Right renal cortex interstitium (tissue), 3 donors: ENCODE measurements around the gene LATS2. TPM values are rescaled to one million over a fixed set of nuclear protein-coding genes. Genes with fewer than 3 reads are reported as not detected.

ENCODE experiments used
- DNase-seq, 3 donors: peaks; one replicate each; pipeline ENCODE4 v3.0.0-alpha.2; 2013; ENCODE audit warnings: low read depth in 3 of 3, low spot score in 2 of 3
- polyA plus RNA-seq, 3 donors: library from polyadenylated mRNA; unstranded; fragments of 120-200 nt; gene quantifications; one replicate each; pipeline ENCODE4 v1.2.1, GENCODE V29; 2013; ENCODE audit not compliant: insufficient read length in 3 of 3

LATS2 gene
- polyA plus RNA-seq, 3 donors: 23.4 to 25.7 (median 24.5) TPM

DNA sequence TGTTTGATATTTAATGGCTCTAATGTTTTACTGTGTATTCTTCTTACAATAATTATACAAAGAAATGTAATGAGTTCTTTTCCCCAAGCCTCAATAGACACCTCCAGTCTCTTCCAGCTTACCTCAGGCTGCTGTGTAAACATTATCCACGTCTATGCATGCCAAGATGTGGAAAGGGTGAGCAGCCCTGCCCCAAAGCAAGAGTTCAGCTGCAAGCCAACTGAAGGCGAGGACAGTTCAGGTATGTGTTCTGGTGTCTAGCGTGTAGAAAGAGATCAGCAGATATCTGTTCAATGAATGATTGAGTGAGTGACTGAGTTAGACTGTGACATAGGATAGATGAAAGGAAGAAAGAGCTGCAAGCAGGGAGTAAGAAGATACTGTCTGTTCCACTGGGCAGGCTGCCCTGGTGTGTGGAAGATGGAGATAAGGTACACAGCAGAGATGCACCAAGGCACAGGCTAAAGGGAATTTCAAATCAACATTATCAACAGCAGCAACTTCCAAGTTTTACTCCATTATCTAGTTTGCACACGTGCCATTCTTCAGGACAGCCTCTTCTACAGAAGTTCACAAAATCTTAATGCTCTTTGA, 66.0 kb downstream of the LATS2 start:
- DNase-seq: no peak

DNA sequence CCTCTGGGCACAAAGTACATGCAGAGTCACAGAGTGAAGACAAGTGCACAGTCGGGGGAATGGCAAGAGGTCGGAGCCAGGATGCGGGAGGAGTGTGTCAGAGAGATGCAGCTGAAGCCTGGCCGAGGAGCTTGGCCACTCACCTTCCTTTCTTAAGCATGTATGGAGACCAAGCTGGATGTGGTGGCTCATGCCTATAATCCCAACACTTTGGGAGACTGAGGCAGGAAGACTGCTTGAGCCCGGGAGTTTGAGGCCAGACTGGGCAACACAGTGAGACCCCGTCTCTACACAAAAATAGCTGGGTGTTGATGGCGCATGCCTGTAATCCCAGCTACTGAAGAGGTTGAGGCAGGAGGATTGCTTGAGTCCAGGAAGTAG, 67.0 kb downstream of the LATS2 start:
- no peak for DNase-seq

DNA sequence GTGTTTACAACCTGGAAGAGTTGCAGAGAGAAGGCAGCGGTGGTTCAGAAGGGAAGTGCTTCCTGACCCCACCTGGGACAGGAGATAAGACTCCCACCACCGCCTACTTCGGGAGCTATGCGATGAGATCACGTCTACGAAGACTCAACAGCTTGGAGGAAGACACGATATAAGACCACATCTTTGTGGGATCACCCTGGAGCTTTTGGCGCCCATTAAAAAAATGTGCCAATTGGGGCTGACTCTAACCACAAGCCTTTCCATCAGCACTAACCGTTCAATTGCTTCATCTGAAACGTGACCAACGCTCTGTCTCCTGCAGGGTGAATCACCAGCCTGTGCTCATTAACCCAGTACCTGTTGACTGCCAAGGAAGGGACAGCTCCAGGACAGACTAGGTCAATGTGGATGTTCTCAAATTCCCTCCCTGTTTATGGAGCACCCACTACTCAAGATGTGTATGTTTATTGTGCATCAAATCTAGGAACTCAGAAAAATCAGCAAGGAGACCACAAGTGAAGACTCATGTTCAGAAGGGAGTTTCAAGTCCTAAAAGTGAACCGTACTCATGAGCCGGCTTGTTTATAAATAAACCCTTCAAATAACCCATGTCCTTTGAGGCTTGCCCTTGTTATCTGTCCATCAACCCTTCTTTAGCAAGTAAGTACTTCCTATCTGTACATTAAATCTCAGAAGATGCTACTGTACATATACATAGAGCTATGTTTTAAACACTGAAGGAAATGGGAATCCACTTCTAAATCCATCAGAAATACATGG, 67.5 kb downstream of the LATS2 start:
- DNase-seq: no peak

DNA sequence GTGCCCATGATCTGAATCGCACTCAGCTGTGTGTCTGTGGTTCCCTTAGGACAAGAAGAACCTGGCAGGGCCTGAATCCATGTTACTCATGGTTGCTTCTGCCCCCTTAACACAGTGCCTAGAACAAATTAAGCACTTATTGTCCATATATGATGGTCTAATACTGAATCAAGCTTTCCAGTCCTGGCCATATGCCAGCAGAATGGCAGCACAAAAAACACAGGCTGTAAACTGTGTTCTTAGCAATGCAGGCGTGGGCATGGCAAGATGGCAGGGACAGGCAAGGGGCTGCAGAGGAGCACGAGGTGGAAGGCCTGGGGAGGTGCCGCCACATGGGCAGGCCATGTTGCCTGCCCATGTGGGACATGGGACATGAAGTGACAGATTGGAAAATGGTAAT, 68.2 kb downstream of the LATS2 start:
- no peak for DNase-seq

DNA sequence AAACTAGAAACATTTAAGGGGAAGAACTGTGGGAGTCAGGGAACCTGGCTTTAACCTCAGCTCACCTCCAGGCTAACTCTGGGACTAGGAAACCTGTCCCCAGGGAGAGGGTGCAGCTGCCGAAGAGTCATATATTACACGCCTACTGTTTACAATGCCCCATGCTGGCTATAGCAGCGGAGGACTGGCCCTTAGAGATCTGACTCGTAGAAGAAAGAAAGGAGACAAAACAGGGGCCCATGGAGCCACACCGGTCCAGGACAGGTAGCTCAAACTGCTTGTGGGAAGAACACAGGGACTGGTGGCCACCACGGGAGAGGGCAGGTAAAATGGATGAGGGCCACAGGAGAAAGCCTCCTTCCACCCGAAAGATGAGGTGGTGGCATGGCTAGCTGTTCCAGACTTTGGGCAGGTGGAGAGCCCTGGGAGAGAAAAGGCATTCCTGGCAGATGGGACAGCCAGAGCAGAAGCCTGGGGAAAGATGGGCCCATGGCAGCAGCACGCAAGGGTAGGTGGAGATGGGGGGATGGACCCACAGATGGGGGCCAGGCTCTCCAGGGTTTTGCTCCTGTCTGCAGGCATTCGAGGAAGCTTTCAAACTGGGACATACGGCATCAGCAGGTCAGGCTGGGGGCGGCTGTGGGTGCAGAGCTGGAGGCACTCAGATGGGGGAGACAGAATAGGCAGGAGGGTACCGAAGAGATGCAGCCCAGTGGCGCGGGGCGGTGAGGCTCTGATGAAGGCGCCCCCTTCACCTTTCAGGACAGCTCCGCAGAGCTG, 69.5 kb downstream of the LATS2 start:
- DNase-seq: no peak

DNA sequence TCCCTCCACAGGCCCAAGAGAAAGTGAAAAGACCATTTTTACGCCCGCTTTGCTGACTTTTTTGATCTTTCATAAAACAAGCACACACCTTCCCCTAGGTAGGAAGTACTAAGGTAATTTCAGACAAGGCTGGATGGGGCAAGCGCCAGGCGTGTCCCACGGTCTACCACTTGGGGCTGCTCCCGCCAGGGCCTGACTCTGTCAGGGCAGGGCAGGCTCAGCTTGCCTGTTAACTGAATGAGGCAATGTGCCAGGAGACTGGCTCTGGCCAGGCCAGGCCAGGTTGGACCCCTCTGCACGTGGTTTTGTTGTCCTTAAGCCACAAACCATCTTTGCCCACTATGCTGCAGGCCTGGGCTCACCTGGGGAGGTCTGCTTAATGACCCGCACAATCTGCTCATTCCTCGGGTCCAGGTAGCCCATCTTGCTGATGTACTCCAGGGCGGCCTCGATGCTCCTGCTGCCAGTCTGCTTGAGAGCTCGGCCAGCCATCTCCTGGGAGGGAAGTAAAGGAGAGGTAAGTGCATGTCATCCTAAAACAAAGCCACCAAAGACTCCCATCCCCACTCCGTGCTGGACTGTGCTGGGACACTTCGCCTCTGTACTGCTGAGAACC, 70.4 kb downstream of the LATS2 start:
- no peak for DNase-seq

DNA sequence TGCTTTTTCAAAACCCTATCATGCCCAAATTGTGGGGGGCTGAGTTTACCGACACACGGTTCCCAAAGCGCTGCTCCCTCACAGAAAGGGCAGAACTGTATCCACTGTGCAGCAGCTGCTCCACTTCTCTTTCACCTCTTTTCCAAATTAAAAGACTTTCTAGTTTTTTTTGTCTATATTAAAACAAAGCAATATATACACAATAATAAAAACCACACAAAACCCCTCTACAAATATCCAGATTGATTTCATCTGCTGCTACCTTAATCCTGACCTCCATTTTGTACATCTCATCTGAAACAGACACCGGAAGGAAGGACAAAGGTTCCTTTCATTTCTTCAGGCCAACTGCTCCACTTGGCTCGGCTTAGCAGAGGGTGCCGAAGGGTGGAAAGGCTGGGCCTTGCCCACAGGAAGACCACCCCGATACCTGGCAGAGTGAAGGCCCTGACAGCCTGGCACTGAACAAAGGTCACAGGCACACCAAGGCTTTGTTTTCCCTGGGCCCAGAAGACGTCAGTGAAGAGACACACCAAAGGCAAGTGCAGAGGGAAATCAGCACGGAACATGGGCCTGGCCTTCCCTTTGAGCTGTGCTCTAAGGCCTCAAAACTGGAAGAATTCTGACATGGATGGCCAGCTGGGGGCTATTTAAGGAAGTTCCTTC, 71.6 kb downstream of the LATS2 start:
- DNase-seq: no peak

DNA sequence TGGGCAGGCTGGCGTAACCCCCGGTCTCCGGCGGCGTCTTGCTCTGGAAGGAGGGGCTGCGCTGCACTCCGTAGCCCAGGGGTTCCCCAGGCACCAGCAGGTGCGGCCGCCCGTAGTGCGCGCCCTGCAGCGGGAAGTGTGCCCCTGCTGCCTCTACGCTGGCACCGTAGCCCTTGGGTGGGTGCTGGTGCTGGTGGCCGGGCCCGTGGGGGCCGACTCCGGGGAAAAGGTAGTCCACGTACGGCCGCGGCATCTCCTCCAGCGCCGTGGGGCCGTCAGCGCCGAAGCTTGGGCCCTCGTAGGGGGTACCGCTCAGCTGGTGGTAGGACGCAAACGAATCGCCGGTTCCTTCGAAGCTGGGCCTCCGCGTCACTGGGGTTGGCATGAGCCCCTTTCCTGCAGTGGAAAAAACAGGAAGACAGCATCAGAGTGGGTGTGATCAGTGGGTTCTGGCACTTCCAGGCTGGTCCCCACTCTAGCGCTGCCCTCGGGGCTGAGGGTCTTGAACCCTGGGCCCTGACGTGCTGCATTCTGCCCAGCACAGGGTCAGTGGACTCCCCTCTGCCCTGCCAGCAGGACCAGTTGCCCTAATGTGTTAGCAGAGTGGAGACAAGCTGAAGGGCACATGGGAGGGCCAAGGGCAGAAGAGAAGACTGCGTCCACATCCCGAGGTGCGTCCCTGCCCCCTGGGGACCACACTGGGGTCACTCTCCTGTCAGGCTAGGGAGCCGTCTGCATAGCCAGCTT, 72.3 kb downstream of the LATS2 start:
- DNase-seq: no peak

DNA sequence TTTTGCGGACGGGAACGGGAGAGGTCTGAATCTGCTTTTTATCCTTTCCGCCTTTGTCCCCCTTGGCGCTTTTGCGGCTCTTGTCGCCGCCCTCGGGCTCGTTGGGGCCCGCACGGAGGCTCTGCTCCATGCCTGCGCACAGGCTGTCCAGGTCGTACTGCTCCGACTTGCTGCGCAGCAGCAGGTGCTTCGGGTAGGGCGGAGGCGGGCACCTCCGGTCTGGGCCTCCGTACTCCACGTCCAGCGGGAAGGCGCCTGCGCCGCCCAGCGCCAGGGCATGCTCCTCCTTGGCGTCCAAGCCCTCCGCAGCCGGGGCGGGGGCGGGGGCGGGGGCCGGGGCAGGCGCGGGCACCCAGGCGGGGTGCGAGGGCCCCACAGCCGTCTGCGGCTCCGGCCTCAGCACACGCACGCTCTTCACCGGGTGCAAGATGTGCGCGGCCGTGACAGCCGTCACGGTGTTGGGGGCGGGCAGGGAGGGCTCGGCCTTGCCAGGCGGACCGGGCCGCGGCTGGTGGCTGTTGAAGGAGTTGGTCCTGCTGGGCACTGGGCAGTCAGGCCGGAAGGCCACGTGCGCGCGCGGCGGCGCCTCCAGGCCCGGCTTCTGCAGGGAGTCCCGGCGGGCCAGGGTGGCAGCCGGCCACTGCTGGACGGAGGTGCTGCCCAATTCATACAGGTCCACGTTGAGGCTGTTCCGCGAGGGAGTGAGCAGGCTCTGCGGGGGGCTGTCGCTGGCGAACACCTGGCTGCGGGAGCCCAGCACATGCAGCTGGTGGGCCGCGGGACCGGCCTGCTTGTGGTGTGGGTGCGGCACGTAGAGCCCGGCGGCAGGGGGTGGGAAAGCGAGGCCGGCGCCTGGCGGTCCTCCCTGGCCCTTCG, 73.1 kb downstream of the LATS2 start:
- DNase-seq: no peak

DNA sequence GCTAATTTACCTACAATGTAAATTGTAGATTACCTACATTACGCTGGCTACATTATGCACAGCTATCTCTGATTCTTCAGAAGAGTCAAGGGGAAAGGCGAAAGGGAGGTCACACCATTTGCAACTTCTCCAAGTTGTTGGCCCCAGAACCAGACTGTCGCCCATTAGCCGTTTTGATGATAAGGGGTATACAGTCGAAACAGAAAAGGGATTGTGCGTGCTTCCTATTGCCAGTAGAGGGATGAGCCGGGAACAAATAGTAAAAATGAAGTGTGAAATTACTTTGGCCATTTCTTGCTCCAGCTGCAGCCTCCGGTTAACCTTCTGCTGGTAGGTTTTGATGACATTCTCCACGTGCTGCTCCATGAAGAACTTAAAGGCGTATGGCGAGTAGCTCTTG, 73.8 kb downstream of the LATS2 start:
- DNase-seq: no peak

DNA sequence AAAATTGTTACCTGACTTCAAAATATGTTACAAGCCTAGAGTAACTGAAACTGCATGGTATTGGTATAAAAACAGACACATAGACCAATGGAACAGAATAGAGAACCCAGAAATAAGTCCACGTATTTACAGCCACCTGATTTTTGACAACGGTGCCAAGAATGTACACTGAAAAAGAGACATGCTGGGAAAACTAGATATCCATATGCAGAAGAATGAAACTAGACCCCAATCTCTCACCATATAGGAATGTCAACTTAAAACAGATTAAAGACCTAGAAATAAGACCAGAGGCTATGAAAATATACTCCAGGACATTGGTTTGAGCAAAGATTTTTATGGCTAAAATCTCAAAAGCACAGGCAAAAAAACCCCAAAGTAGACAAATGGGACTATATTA, 76.5 kb downstream of the LATS2 start:
- DNase-seq: no peak

DNA sequence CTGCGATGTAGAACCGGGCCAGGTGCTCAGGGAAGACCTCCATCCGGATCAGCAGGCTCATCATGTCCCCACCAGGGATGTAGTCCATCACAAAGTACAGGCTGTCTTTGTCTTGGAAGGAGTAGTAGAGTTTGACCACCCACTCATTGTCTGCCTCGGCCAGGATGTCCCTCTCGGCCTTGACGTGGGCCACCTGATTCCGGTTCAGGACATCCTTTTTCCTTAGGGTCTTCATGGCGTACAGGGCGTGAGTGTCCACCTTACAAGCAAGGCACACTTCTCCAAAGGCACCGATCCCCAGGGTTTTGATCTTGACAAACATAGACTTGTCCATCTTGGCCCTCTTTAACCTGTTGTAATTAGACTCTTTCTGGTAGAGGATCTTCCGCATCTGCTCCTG, 78.0 kb downstream of the LATS2 start:
- no peak for DNase-seq

DNA sequence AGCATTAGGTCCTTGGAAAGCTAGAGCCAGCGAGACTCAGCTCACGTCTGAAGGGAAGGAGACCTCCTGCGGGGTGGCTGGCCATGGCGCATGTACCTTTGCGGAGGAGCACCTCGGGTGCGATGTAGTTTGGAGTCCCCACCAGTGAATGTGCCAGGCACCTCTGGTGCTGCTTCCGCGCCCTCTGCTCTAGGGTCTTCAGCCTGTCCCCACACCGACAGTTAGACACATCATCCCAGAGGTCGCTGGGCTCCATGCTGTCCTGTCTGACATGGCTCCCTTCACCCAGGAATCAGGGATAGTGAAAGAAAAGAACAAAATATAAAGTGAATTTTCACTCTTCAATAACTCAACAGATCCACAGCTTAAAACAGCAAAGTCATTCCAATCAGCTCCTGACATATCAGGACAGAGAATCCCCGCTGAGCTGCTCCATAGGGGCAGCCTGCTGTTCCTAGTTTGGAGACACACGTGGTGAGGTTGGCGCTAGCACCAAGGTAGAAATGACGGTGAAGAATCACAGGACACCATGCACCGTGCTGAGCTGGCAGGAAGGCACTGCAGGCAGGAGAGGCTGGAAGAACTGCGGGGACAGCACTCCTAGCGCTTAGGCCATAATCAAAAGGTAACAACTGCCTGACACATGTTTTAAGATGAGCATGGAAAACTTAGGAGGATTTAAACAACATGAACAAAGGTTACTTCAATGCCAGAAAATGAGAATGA, 79.9 kb downstream of the LATS2 start:
- no peak for DNase-seq

DNA sequence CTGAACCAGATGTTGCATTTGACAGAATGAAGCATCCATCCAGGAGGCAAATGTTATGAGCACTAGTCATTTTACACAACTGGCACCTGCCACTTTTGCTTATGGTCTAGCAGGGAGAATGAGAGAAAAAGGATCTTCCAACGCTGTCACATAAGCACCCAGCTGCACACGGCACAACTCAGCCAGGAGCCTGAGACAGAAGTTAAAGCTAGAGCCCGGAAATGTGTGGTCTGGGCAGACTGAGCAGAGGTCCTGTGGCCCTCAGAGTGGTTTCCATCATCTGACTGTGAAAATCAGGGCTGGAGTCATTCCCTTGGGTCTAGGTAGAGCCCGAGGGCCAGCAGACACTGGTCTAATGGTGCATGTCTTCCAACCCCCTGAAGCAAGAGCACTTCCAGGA, 80.5 kb downstream of the LATS2 start:
- no peak for DNase-seq

DNA sequence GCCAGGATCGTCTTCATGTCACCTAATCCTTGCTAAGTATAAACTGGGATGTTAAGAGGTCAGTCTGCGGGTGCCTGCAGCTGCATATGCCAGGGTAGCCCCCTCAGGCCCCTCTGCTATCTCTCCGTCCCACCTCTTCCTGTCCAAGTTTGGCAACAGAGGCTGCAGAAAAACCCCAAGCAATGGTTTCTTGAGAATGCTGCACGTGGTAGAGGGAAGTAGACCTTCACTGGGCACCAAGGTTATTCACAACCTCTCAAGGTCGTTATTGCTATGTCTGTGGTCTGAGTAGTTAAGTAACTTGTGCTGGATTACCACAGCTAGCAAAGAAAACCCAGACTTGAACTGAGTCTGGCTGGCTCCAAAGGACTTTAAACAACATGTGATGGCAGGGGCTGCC, 81.0 kb downstream of the LATS2 start:
- no peak for DNase-seq

DNA sequence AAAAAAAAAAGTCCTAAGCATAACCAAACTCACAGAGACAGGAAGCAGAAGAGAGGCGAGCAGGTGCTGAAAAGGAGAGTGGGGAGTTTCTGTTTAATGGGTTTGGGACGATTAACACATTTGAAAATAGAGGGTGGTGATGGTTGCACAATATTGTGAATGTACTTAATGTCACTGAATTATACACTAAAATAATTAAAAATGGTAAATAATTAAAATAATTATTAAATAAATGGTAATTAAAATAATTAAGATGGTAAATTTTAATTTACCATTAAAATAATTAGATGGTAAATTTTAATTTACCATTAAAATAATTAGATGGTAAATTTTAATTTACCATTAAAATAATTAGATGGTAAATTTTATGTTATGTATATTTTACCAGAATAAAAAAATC, 84.0 kb downstream of the LATS2 start:
- DNase-seq: no peak

DNA sequence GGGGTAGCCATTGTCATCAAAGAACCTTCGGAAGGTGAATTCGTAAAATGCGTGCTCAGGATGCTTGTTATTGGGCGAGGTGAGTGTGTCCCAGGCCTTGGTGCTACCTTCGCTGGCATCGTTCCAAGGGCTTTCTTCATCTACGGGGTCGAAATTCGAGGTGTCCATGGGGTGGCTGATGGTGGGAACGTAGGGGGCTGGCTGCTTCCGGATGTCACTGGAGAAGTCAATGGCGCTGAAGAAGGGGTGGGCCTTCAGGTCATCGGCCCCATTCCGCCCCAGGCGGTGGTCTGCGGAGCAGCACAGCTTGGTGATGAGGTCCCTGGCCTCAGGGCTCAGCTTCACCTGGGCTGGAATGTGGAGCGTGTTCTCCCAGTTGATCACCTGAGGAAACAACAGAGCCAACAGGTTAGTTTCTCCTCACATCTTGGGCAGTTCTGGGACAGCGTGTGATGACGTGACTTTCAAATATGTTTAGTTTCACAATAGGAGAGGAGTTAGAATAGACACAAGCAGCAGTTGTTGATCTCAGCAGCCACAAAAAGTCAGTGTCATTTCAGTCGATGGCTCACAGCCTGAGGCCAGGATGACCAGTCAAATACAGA, 86.3 kb downstream of the LATS2 start:
- no peak for DNase-seq

DNA sequence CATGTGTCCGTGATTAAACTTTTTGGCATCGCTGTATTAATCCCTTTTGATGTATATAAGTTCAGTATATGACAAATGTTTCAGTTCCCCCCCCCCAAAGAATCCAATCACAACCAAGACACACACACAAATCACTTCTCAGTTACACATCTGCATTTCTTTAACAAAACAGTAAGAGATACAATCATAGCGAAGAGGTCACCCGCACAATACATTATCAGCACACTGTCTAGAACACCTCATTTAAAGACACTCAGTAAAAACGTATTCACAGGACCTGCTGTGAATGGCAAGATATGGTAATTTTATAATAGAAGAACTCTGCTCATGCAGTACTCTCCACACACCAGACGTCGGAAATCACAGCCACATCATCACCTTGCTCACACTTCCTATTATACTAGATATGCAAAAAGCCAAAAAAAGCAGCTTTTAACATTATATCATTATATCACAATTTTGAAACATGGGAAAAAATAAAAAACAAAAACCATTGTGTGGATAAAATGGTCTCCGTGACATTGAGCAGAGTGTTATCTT, 87.4 kb downstream of the LATS2 start:
- DNase-seq: no peak
